GM18511 (cell line): ENCODE measurements around the gene SMOC2.

Experiments used
- ATAC-seq: cut with Tn5 transposase; IDR thresholded peaks from one replicate; pipeline ENCODE4 v1.9.1; 2021; ENCODE audit warnings: mild to moderate bottlenecking, moderate library complexity; ENCODE audit not compliant: unreplicated experiment

The SMOC2 gene

DNA sequence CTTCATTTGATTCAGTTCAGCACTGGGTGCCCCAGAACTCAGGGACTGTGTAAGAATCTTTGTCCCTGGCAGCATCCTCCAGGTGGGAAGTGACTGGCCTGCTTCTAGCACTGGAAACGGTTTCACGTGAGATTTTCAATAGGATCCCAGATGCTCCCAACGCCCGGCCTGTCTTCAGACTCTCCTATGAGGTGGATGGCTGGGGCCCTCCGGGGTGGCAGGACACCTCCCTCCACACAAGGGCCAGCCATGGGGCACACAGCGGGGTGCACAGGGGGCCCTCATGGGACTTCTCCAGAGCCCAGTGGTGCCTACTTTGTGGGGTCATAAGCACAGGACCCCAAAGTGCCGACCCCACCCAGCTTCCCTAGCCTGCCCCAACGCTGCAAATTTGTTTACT is 72.8 kb downstream of the SMOC2 start:
- no peak for ATAC-seq

DNA sequence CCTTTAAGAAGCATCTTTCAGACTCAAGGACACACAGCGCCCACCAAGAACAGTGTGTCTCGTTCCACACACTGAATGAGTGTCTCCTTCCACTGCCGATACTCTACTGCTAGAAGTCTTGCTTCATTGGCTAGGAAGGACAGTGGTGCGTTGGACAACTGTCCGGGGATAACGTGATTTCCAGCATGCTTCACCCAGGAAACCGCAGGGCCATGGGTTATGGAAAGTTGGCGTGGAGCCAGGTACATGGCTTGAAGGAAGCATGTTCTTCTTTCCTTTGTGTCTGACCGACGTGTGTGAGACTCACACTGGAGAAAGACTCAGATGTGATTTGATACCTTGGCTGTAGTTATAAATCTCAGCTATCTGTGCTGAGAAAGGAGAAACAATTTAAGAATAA is 73.2 kb downstream of the SMOC2 start:
- no peak for ATAC-seq

DNA sequence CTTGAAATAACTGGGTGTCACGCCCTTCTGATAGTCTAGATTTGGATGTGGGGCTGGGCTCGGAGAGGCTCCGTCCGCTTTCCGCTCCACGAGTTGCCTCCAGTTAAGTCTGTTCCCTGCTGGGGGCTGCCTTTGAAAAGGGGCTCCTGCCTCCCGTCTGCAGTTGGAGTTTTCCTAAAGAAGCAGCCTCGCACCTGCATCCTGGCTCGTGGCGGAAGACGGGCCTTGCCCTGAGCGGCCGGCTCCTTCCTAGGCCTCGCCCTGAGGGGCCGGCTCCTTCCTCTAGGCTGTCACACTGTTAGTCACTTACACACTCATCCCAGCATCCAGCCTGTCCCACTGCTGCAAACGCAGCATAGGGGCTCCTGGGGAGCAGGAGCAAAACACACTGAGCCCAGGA is 74.4 kb downstream of the SMOC2 start:
- no peak for ATAC-seq

DNA sequence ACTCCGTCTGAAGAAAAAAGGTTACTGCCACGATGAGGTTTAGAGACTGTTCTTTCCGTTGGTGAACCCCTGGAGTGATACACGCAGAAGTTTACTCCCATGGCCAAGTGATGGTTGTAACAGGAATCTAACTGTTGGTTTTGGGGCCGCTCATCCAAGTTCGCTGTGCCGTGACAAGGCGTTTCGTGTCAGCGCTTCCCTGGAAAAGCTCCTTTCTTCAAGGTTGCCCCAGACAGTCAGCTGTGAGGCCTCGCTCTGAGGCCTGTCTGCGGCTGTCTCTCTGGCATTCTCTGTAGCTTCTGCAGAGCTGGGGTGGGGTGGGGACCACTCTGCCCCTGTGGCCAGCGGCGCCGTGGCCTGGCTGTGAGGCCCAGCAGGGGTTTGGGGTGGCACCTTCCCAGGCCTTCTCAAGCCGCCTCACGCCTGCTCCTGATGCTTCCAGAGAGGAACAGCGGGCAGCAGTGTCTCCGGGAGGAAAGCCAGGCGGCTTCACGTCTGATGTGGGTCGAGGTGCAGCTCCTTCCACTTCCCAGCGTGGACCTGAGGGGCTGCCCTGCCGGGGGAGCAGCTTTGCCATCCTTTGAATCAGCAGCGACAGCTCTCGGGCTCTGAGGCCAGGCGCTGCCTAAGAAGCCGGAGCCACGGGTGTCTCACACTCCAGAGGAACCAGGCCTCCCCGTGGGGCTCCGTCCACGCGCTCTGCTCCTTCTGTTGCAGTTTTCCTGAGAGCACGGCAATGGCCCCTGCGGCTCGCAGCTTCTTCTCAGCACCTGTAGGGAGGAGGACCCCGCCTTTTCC is 76.2 kb downstream of the SMOC2 start:
- ATAC-seq: no peak

DNA sequence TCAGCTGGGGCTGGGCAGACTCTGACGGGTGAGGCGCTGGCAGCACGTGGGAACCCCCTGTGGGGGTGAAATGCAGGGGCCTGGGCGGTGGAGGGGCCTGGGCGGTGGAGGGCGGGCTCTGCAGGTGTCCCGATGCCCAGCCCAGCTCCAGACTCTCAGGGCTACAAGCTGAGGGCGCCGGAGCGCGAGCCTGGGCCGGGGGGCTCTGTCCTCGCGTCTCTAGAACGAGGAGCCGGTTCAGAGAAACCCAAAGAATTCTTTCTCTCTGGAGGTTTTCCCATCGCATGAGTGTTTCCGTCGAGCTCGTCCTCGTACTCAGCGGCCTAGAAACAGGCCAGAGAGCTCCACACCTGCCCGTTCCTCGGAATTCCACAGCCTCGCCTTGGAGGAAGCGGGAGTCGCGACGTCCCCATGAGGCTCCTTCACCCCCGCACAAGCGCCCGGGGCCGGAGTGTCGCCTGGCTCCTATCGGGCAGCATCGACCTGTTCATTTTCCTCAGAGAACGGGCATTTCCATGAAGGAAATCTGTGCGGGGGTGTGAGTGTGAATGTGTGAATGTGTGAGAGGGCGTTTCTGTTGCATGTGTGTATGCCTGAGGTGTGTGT is 76.9 kb downstream of the SMOC2 start:
- ATAC-seq: no peak

DNA sequence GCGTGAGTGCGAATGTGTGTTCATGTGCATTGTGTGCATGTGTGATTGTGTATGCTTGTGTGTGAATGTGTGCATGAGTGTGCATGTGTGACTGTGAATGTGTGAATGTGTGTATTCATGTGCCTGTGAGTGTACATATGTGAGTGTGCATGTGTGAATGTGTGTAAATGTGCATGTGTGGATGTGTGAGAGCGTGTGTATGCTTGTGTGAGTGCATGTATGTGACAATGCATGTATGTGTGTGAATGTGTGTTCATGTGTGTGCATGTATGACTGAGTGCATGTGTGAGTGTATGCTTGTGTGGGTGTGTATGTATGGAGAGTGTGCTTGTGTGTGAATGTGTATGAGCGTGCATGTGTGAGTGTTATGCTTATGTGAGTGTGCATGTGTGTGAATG is 77.4 kb downstream of the SMOC2 start:
- ATAC-seq: no peak

DNA sequence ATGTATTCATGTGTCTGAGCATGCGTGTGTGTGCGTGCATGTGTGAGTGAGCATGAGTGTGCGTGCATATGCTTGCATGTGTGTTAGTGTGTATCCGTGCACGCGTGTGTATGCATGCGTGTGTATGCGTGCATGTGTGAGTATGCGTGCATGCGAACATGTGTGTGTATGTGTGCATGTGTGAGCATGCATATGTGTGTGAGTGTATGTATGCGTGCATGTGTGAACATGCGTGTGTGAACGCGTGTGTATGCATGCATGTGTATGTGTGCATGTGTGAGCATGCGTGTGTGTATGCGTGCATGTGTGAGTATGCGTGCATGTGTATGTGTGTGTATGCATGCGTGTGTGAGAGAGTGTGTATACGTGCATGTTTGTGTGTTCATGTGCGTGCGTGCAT is 77.9 kb downstream of the SMOC2 start:
- no peak for ATAC-seq

DNA sequence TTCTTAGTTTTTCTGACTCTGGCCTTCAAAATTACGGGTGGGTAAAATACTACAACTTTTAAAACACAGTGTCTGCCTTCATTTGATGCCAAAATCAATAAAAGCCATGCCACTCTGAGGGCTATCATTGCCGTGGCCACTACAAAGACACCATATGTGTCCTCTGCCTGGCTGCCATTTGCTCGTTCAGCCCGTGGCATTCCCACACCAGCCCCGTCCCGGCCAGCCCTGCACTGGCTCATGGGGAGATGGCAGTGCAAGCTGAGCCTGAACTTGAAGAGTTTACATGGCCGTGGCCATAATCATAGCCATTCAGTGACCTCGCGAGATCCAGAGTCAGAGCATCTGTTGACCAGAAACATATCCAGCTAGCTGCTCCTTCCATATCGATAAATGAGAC is 79.2 kb downstream of the SMOC2 start:
- ATAC-seq: no peak

DNA sequence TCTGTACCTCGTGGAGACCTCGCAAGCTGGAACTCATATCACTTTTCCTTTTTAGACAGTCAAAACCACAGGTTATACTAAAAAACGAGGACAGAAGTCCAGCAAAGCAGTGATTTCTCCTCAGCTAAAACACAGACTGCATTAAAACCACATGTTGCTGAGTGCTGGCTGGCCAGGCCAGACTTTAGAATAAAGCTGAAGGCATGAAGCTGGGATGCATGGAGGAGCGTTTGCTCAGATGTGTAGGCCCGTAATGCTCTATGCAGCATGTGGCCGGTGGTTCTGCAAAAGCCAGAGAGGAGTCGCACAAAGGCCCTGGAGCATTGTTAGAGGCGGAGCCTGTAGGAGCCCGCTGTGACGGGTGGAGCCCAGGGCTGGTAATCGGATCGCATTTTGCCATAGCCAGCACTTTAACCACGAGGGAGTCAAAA is 83.6 kb downstream of the SMOC2 start:
- ATAC-seq: no peak

DNA sequence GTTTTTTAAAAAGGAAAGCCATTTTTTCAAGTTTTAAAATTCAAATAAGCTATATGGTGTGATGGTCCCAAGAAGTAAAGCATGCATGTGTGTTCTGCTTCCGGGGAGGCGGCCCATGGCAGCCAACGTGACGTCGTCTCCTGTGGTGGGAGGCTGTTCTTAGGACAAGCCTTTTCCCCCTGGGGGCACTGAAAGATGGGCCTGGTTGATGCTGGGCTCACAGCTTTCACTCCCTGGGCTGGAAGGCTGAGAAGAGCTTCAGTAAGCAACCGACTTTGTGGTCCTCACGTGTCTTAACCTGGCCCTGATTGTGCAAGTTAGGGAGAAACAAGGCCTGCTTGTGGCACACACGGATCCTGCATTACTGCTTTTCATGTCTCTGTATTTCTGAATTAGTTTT is 84.1 kb downstream of the SMOC2 start:
- ATAC-seq: no peak

DNA sequence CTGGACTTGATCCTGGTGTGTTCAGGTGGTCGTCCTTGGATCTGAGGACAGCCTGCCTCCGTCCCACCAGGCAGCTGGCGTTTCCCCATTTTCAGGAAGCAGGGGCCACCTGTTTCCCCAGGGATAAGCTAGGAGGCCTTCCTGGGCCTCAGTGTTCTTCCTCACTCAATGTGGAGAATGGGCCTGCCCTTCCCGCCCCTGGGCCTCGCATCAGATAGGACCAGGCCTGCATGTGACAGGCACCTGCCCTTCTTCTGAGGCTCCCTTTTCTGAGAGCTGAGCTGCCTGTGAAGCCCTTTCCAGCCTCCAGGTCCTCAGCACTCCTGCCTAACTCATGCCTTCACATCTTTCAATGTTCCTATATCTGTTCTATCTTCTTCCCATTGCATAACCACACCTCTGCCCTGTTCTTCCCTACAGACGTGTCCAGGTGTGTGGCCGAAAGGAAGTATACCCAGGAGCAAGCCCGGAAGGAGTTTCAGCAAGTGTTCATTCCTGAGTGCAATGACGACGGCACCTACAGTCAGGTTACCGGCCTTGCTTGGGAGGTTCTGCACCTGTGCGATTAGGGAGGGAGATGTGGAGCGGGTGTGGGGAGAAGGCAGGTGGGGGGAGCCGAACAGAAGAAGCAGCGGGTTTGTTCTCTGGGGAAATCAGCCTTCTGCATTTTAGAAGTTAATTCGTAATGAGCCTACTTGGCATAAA is 85.1 kb downstream of the SMOC2 start:
- ATAC-seq: no peak

DNA sequence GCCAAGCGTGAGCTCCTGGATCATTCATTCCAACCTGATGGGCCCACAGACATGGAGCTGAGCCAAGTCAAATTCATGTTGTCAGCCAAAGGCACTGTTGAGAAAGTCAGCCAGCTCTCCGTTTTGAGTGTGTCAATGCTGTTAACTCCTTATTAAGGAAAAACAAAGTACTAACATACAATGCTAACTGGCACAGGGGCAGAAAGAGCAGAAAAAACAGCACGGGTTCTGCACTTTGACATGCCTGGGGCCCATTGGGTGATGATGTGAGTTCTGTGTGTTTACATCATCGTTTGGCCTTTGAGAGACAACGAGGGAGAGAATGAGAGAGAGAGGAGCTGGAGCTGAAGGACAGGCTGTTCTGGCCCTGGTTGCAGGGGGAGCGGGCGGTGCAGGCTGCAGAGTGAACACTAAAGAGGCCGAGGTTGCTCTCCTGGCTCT is 85.9 kb downstream of the SMOC2 start:
- ATAC-seq: no peak

DNA sequence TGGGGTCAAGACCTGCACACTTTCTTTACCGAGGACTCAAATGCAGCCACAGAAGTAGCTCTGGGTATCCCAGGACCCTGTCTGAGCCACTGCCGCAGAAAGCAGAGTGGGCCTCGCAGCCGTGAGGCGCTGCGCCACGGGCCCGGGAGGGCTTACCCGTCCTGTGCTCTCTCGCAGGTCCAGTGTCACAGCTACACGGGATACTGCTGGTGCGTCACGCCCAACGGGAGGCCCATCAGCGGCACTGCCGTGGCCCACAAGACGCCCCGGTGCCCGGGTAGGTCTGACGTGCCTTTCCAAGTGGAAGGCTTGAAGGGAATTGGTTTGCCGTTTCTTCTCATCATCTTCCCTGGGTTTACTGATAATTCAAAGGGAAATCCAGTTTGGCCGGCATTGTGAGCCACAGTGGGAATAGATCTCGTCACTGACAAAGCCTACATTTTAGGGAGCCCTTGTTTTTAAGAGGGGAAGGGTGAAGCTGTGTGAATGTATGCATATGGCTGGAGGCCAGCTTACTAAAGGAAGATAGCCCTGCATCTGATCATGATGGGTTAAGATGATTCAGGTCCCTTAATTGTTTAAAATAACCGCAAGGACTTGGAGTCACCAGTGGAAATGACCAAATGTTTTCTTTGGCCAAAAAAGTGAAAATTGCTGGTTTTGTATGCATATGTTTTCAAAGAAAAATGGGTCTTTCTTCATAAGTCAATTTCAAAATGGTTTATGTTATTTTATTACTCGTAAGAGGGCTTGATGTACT is 86.6 kb downstream of the SMOC2 start:
- no peak for ATAC-seq

DNA sequence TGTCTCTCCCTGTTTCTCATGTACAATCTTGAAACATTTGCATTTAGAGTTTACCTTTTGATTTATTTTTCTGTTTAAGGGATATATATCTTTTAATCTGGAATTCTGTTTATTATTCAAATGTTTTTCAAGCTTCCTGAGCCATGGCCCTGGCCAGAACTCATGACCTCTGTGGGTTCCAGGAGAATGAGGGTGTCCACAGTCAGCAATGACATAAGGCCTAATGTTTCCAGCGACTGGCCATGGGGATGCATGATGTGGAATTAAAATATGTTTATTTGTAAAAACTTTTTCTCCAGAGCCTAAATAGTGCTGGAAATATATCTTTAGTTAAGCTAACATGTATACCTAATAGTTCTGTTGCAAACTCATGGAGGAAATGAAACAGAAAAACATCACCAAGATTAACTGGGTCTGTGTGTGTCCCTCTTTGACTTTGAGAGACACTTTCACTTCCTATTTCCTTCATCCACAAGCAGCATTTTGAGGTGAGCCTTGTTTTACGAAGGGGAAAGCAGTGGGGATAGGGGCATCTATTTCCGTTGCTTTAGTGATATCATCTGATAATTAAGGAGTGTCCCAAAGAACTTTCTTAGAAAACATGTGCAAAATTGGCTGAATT is 87.6 kb downstream of the SMOC2 start:
- ATAC-seq: peak; percentile 83

DNA sequence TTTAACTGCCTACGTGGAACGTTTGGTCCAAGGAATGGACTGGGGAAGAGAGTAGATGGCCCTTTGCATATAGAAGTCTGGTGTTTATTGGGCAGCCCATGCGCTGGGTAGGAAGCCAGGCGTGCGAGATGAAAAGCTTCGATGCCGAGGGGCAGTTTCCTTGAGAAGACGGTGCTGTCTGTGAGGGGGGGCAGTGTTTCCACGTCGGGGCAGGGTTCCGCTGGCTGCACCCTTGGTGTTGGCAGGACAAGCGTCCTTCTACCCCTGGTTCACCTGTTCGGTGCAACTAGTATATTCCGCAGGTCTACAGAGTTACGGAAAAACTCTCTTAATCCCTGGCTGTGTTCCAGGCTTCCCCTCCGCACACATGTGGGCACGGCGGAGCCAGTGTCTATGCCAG is 88.2 kb downstream of the SMOC2 start:
- no peak for ATAC-seq

DNA sequence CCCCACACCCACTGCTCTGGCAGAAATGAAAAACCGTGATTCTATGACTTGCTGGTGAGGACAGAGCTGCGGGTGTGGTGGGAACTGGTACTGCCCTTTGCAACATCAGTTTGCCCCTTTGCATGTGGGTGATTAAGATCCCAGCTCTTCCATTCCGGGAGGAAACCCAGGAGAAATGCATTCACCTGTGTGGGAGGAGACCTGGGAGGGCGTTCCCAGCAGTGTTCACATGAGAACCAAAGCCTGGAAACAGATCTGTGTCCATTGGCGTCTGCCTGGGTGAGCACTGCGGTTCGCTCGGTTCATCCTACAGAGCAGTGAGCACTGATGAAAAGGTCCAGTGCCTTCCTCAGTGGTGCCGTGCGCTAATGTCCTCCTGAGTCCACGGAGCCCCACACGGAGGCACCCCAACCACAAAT is 89.7 kb downstream of the SMOC2 start:
- no peak for ATAC-seq

DNA sequence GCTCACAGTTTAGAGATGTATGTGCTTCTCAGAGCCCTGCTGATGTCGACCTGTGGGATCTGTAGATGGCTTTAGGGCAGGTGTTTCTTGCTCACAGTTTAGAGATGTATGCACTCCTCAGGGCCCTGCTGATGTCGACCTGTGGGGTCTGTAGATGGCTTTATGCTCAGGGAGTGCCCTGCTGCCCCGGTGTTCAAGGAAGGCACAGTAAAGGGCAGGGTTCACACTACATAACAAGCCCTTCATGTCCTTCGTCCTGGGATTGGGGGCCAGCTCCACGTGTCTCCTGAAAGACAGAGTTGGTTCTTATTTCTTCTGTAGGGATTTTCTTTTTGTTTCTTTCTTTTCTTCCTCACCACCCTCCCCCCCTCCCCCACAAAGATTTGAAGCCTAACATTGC is 91.1 kb downstream of the SMOC2 start:
- ATAC-seq: no peak

DNA sequence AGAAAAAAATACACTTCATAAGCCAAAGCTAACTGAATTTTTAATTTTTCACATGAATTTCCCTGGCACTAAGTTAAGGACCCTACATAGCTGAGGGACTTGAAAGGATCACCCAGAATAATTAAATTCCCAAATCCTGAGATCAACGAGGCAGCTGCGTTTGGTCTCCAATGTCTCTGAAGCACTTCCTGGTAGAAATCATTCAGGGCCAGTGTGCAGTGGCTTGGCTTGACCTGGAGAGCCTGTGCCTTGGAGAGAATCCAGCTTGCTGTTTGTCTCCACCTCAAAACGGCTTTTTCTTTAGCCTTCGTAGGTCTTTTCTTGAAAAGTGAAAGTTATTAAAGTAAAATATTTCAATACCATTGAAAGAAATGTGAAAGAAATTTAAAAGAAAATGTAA is 92.4 kb downstream of the SMOC2 start:
- ATAC-seq: no peak

DNA sequence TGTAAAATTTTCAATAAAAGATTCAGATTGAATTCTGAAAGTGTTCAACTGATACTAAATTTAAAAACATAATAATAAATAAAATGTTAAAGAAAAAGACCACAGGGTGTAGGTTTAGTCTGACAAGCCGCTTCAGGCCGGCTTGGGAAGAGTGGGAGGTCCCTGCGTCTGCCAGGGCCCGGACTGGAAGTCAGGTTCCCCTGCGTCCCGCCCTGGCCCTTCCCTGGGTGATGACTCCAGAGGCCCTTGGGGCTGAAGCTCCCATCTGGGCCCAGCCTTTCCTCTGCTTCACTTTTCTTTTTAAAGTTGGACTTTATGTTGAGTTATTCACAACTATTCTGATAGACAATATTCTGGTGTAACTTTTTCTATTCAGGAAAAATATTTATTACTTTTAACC is 93.3 kb downstream of the SMOC2 start:
- no peak for ATAC-seq

DNA sequence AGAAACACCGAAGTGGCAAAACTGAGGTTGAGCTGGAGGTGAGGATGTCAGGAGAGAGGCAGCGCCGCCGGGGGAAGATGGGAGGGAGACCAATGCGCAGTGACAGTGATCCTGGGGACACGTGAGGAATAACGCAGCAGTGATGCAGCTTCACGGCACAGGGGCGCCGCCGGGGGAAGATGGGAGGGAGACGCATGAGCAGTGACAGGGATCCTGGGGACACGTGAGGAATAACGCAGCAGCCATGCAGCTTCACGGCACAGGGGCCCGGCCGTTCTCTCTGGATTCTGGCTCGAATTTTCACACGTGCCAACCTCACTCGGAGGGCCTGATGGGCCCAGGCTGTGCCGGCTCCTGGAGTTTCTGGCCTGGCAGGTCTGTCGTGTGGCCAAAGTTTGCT is 94.7 kb downstream of the SMOC2 start:
- ATAC-seq: no peak

DNA sequence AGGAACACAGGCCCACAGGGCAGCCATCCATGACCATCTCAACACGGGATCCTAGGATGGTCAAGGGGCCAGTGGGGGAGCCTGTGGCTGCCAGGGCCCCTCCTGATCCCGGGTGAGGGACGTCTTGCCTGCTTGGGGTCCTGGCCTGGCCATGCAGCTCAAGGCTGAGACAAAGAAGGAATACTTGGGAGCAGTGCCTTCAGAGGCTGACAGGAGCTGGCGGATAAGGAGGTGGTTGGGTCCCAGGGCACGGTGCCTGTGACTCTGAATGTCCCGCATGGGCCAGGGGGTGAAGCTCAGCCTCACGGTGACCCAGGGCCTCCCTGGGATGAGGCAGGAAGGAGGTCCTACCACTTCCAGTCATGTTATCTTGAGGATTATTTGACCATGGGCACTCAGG is 95.2 kb downstream of the SMOC2 start:
- ATAC-seq: no peak
